ENCODE measurements around the gene TBK1.
"Not testable (repeated sequence)": the region's sequence is repeated elsewhere in the genome, so short reads cannot be mapped to it uniquely, and the experiment has no call there.

TBK1 gene

DNA sequence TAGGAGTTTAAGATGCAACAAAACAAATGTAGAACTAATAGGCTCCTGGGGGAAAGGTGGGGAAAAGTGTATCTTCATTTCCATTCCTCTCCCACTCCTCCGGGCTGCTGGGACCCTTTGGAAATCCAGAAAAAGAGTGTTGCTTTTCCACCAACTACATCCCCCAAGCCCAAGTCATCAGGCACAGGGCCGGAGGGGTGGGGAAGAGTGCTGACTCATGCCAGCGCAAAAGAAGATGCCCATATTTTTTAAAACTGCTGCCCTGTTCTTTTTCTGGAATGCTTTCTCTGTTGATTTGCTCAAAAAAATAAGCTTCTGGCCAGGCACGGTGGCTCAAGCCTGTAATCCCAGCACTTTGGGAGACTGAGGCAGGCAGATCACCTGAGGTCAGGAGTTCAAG, 70.9 kb downstream of the TBK1 start:
- in situ Hi-C loops (cut with MboI; ENCODE audit: low pct_unique_long_range_greater_than_20kb, low sequenced_read_pairs, unreplicated experiment) = no loop called here
- no peak for TF ChIP-seq CTCF (IDR thresholded peaks at IDR 0.05; ENCODE audit: extremely low read depth, insufficient read depth, missing control alignments)
- no peak for DNase-seq (ENCODE audit: low spot score)

- in situ Hi-C loops (cut with MboI; ENCODE audit: low pct_unique_long_range_greater_than_20kb, low sequenced_read_pairs, unreplicated experiment); DNase-seq (ENCODE audit: low spot score): not testable (repeated sequence)
Measured at GRCh38 chr12:64523565-64524444, 71.9 kb downstream of the TBK1 start.

DNA sequence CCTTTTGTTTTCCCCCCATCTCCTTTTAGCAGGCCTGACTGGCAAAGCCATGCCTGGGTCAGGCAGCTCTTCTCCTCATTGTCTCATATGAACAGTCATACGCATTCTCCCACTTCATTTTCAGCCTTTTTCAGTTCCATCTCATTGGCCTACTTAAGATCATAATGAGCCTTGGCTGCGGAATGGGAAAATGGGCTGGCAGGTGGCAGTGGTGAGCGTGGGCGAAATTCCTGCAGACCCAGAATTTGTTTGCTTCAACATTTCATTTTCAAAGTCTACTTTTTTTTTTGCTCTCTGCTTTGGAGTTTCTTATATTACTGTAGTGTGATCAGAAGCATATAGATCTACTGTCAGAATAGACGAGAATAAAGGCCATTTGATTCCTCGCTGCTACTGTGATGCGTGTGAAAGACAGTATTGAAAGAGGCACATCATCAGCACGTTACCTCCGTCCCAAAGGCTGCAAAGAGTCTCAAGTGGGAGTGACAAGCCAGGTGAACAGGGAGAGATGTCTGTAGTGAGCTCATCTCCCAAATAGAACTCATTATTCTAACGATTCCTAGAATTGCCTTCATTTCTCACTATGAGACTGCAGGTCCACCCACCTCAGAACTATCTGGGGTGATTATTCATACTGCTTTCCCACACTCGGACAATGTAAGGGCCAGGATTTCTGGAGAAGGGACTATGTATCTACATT, 73.7 kb downstream of the TBK1 start:
- in situ Hi-C loops (cut with MboI; ENCODE audit: low pct_unique_long_range_greater_than_20kb, low sequenced_read_pairs, unreplicated experiment) = no loop called here
- TF ChIP-seq CTCF (IDR thresholded peaks at IDR 0.05; ENCODE audit: extremely low read depth, insufficient read depth, missing control alignments) = no peak
- no peak for DNase-seq (ENCODE audit: low spot score)

- in situ Hi-C loops (cut with MboI; ENCODE audit: low pct_unique_long_range_greater_than_20kb, low sequenced_read_pairs, unreplicated experiment) = no loop called here
- no peak for DNase-seq (ENCODE audit: low spot score)
- TF ChIP-seq CTCF (IDR thresholded peaks at IDR 0.05; ENCODE audit: extremely low read depth, insufficient read depth, missing control alignments) = no peak
Measured at GRCh38 chr12:64526859-64527258, 74.9 kb downstream of the TBK1 start.

DNA sequence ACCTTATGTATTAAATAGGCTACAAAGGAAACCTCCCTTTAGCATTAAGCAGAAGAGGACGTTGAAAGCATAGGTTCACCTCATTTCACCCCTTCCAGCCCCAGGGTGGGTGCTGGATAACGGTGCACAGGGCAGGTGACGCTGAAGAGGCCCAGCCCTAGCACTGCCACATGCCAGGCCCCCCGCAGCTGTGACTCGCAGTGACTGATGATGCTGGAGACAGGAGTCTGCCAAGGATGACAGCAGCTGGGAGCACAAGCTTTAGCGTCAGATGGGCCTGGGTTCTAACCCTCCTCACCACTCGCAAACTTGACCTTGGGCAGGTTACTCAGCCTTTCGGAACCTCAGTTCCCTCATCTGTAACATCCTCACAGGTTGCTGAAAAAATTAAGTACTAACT, 76.7 kb downstream of the TBK1 start:
- in situ Hi-C loops (cut with MboI; ENCODE audit: low pct_unique_long_range_greater_than_20kb, low sequenced_read_pairs, unreplicated experiment) = no loop called here
- no peak for TF ChIP-seq CTCF (IDR thresholded peaks at IDR 0.05; ENCODE audit: extremely low read depth, insufficient read depth, missing control alignments)
- no peak for DNase-seq (ENCODE audit: low spot score)

DNA sequence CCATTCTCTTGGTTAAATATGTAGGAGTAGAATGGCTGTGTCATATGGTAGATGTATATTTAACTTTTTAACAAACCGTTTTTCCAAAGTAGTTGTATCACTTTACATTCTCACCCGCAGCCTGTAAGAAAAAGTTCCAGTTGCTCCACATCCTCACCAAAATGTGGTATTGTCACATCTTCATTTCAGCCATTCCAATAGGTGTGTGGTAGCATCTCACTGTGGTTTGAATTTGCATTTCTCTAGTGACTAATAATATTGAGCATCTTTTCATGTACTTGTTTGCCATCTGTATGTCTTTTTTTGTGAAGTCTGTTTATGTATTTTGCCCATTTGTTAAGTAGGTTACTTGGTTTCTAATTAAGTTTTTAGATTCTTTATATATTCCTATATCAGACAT, 78.6 kb downstream of the TBK1 start:
- no peak for TF ChIP-seq CTCF (IDR thresholded peaks at IDR 0.05; ENCODE audit: extremely low read depth, insufficient read depth, missing control alignments)
- no peak for DNase-seq (ENCODE audit: low spot score)
- in situ Hi-C loops (cut with MboI; ENCODE audit: low pct_unique_long_range_greater_than_20kb, low sequenced_read_pairs, unreplicated experiment) = no loop called here
